K562 (cell line): Measurements from ENCODE around the gene ATXN3. TPM values are rescaled to one million over a fixed set of nuclear protein-coding genes. Genes with fewer than 3 reads are reported as not detected.

Source experiments
- ATAC-seq: fragments of 200-7000 bp; cut with Tn5 transposase; 3 replicates; pipeline ENCODE4 v1.9.1; 2020; ENCODE audit warnings: moderate library complexity
- BruUV-seq: library from RNA; stranded (reverse); fragments of 400-500 nt; replicated peaks from 2 replicates; lab custom pipeline; 2021; lab: Mats Ljungman, UMichigan
- CTCF ChIA-PET: fragments of 300-600 bp; formaldehyde crosslinking; extraction: SDS; loops from one replicate; lab custom pipeline; 2021; ENCODE audit warnings: low intra/inter-chr PET ratio; lab: Yijun Ruan, JAX
- POLR2A ChIA-PET: fragments of 300-600, 350-650 bp; sonication (Branson Sonifier 250); formaldehyde crosslinking; extraction: SDS; loops from one replicate; lab custom pipeline; 2021; ENCODE audit warnings: antibody characterized with exemption, inconsistent platforms; lab: Yijun Ruan, JAX
- DNase-seq, 4 experiments: peaks; one replicate each; pipeline versions ENCODE4 v3.0.0 to v3.0.0-alpha.2; 2011 to 2018; ENCODE audit warnings: low spot score in 3 of 4, mixed read lengths in 3 of 4; ENCODE audit errors: extremely low read depth in 1 of 4
- FAIRE-seq: peaks from 2 replicates; lab custom pipeline; 2011; peaks lifted over from hg19 to GRCh38; lab: Jason Lieb, UNC
- H2AFZ ChIP-seq: 2 replicates; pipeline ENCODE4 v1.6.0; 2011; ENCODE audit warnings: low read depth, low read length, control low read depth, inconsistent platforms
- H3K27ac ChIP-seq: fragments of 200-600 bp; 3 replicates; pipeline ENCODE4 v1.8.0; 2011; ENCODE audit warnings: low read depth, mild to moderate bottlenecking, control low read depth, inconsistent platforms, low read length, moderate library complexity, mixed read lengths; ENCODE audit errors: extremely low read depth
- H3K27me3 ChIP-seq, 2 experiments: fragments of 300-600 bp in 1 of 2; 2 replicates in 1 of 2; 3 replicates in 1 of 2; pipeline versions ENCODE4 v1.6.0 to v1.8.0; 2011; ENCODE audit warnings: inconsistent platforms in 2 of 2, low read length in 2 of 2, mild to moderate bottlenecking in 1 of 2, mixed read lengths in 1 of 2, moderate library complexity in 1 of 2; ENCODE audit not compliant: control insufficient read depth in 2 of 2, insufficient read depth in 2 of 2
- H3K36me3 ChIP-seq: fragments of 300-600 bp; 3 replicates; pipeline ENCODE4 v1.8.0; 2011; ENCODE audit warnings: mild to moderate bottlenecking, low read length, inconsistent platforms; ENCODE audit not compliant: control insufficient read depth, insufficient read depth
- H3K4me1 ChIP-seq, 2 experiments: fragments of 200-600 bp in 1 of 2; replicated peaks in 1 of 2; 2 replicates in 1 of 2; 3 replicates in 1 of 2; pipeline versions ENCODE4 v1.5.1 to v1.8.0; 2011; ENCODE audit warnings: inconsistent platforms in 2 of 2, low read length in 2 of 2, mild to moderate bottlenecking in 1 of 2, mixed read lengths in 1 of 2, moderate library complexity in 1 of 2; ENCODE audit not compliant: control insufficient read depth in 2 of 2, insufficient read depth in 2 of 2
- H3K4me2 ChIP-seq: 2 replicates; pipeline ENCODE4 v1.6.1; 2011; ENCODE audit warnings: low read length, control low read depth, inconsistent platforms, mixed read lengths; ENCODE audit not compliant: insufficient read depth
- H3K4me3 ChIP-seq: fragments of 200-600 bp; sonication (generic), shearing (Covaris generic); 2 replicates; pipeline ENCODE4 v1.5.1; 2016; ENCODE audit warnings: control low read depth, inconsistent platforms
- H3K79me2 ChIP-seq: fragments of 200-600 bp; 3 replicates; pipeline ENCODE4 v1.8.0; 2011; ENCODE audit warnings: low read length, inconsistent platforms; ENCODE audit not compliant: control insufficient read depth, insufficient read depth
- H3K9ac ChIP-seq, 2 experiments: 2 replicates each; pipeline versions ENCODE4 v1.6.0 to v1.6.1; 2011; ENCODE audit warnings: low read depth in 2 of 2, low read length in 2 of 2, control low read depth in 1 of 2, inconsistent platforms in 1 of 2, mild to moderate bottlenecking in 1 of 2, mixed read lengths in 1 of 2; ENCODE audit not compliant: insufficient read depth in 1 of 2
- H3K9me1 ChIP-seq: one replicate; pipeline ENCODE4 v1.6.0; 2011; ENCODE audit warnings: inconsistent platforms, mild to moderate bottlenecking, low read length, moderate library complexity; ENCODE audit not compliant: control insufficient read depth, insufficient read depth
- H3K9me3 ChIP-seq: replicated peaks from 2 replicates; pipeline ENCODE4 v1.5.1; 2011; ENCODE audit warnings: low read depth, low read length, inconsistent platforms; ENCODE audit not compliant: control insufficient read depth, insufficient read depth
- H4K20me1 ChIP-seq: replicated peaks from 2 replicates; pipeline ENCODE4 v1.6.1; 2011; ENCODE audit warnings: low read length, inconsistent platforms, mixed read lengths; ENCODE audit not compliant: control insufficient read depth, insufficient read depth
- ATF1 ChIP-seq, 2 experiments: fragments of 450-650 bp in 1 of 2; IDR thresholded peaks; 2 replicates each; pipeline ENCODE4 v1.6.1; 2016; ENCODE audit warnings: missing compliant biosample characterization in 1 of 2, missing genetic modification characterization in 1 of 2
- E2F6 ChIP-seq, 2 experiments: IDR thresholded peaks; 2 replicates each; pipeline ENCODE4 v1.6.1; 2011; ENCODE audit warnings: borderline replicate concordance in 1 of 2, control low read depth in 1 of 2, low read depth in 1 of 2, low read length in 1 of 2, mild to moderate bottlenecking in 1 of 2, mixed read lengths in 1 of 2, moderate library complexity in 1 of 2; ENCODE audit not compliant: insufficient read depth in 1 of 2, insufficient read length in 1 of 2, poor library complexity in 1 of 2, severe bottlenecking in 1 of 2; ENCODE audit errors: extremely low read depth in 1 of 2
- FOXJ3 ChIP-seq: sonication (generic); formaldehyde crosslinking; IDR thresholded peaks from 2 replicates; pipeline ENCODE4 v1.4.0; 2020; ENCODE audit warnings: mild to moderate bottlenecking, missing genetic modification reagents
- HNRNPK ChIP-seq: fragments of 200-400 bp; formaldehyde crosslinking; IDR thresholded peaks from one replicate; pipeline ENCODE4 v1.6.1; 2018; ENCODE audit warnings: mild to moderate bottlenecking, low read depth, low read length; ENCODE audit not compliant: poor library complexity, severe bottlenecking
- ILK ChIP-seq: fragments of 450-650 bp; IDR thresholded peaks from 2 replicates; pipeline ENCODE4 v1.6.1; 2016; ENCODE audit warnings: missing genetic modification characterization, low read depth, mild to moderate bottlenecking, missing compliant biosample characterization, moderate library complexity, borderline replicate concordance
- IRF1 ChIP-seq: sonication (generic); formaldehyde crosslinking; IDR thresholded peaks from 2 replicates; pipeline ENCODE4 v1.8.0; 2022; ENCODE audit warnings: missing genetic modification reagents, mild to moderate bottlenecking, borderline replicate concordance
- MYNN ChIP-seq, 2 experiments: sonication (generic); formaldehyde crosslinking in 1 of 2; IDR thresholded peaks; 2 replicates each; pipeline versions ENCODE4 v1.5.0 to v1.6.1; 2016 to 2020; ENCODE audit warnings: antibody characterized with exemption in 1 of 2, missing genetic modification reagents in 1 of 2
- NFATC3 ChIP-seq: fragments of 450-650 bp; IDR thresholded peaks from 2 replicates; pipeline ENCODE4 v1.6.1; 2017; ENCODE audit warnings: mild to moderate bottlenecking
- NONO ChIP-seq, 2 experiments: fragments of 200-400 bp in 1 of 2; fragments of 450-650 bp in 1 of 2; formaldehyde crosslinking in 1 of 2; IDR thresholded peaks; 2 replicates each; pipeline ENCODE4 v1.6.1; 2017; ENCODE audit warnings: low read depth in 2 of 2, mild to moderate bottlenecking in 2 of 2, moderate library complexity in 2 of 2, low read length in 1 of 2
- SMARCC2 ChIP-seq: fragments of 450-650 bp; IDR thresholded peaks from 2 replicates; pipeline ENCODE4 v1.6.1; 2017; ENCODE audit warnings: antibody characterized with exemption, moderate library complexity, mild to moderate bottlenecking, low read depth
- ZNF232 ChIP-seq: sonication (generic); formaldehyde crosslinking; IDR thresholded peaks from 2 replicates; pipeline ENCODE4 v1.8.0; 2022; ENCODE audit warnings: mild to moderate bottlenecking, missing genetic modification reagents
- WGBS: fragments of 100-300 bp; shearing (Covaris generic); methylation state at CpG from one replicate; pipeline ENCODE4 v1.1.6; 2016; ENCODE audit warnings: low coverage, mixed read lengths; ENCODE audit not compliant: insufficient coverage; ENCODE audit errors: missing lambda C conversion rate; 5-methylcytosine and 5-hydroxymethylcytosine counted together
- in situ Hi-C: fragments of 300-500 bp; cut with MboI; formaldehyde crosslinking; loops from 4 replicates; pipeline ENCODE4 v1.15.0; 2018; ENCODE audit warnings: inconsistent platforms, mixed read lengths
- intact Hi-C: fragments of 100-400 bp; cut with micrococcal nuclease; formaldehyde crosslinking; loops from 2 replicates; pipeline ENCODE4 v1.14.2; 2022
- polyA plus RNA-seq, 8 experiments: library from polyadenylated mRNA; depleted of rRNA in 4 of 8; stranded (reverse) in 5 of 8; unstranded in 3 of 8; fragments of >200 nt; fragmentation: Nextera tagmentation in 2 of 8; fragmentation: Illumina TruSeq in 1 of 8; extraction: Ambion mirVana in 2 of 8; extraction: Trizol in 1 of 8; gene quantifications; 2 replicates each; pipeline versions ENCODE4 v1.2.1 to v1.2.3, GENCODE V29; 2011 to 2014; ENCODE audit warnings: inconsistent platforms in 1 of 8, missing spikeins in 1 of 8
- total RNA-seq, 7 experiments: library from RNA; depleted of rRNA in 6 of 7; stranded (reverse); fragments of >200 nt in 6 of 7; fragmentation: Illumina TruSeq in 2 of 7; extraction: Trizol in 2 of 7; gene quantifications; 2 replicates each; pipeline versions ENCODE4 v1.2.1 to v1.2.3, GENCODE V29; 2011 to 2021; ENCODE audit warnings: low replicate concordance in 1 of 7

Gene ATXN3
- total and polyA plus RNA-seq, 9 of the 15 experiments (the other 6 are each of a cell fraction or from before 2014, with no cell fraction given) = 11.3 to 25.0 (median 14.6) TPM

DNA sequence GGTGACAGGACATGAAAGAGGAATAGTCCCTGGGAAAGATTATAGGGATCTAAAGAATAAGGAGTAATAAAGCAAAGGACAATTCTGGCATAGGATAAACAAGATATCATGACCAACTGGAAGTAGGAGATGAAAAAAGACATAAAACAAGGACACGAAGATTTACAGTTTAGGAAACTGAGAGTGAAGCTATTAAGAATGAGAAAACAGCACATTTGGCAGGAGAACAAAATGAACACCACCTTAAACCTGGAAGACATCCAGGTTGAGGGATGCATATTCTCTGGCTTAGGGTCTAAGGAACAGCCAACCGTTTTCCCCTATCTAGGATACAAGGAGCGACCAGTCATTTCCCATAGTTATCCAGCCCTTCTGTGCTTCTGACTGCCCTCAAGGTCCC lies 68.4 kb downstream of the ATXN3 start (continued):
- TF ChIP-seq NONO (IDR thresholded peaks at IDR 0.05; ENCODE audit: low read depth in 2 of 2, low read length in 1 of 2) (no peak), HNRNPK (no peak), SMARCC2 (no peak), ZNF232 (CRISPR knock-in tag) (no peak), ATF1 (CRISPR knock-in tag; IDR thresholded peaks at IDR 0.05) (no peak), ATF1 (tag; IDR thresholded peaks at IDR 0.05) (no peak), FOXJ3 (CRISPR knock-in tag) (no peak), ILK (tag) (no peak)

DNA sequence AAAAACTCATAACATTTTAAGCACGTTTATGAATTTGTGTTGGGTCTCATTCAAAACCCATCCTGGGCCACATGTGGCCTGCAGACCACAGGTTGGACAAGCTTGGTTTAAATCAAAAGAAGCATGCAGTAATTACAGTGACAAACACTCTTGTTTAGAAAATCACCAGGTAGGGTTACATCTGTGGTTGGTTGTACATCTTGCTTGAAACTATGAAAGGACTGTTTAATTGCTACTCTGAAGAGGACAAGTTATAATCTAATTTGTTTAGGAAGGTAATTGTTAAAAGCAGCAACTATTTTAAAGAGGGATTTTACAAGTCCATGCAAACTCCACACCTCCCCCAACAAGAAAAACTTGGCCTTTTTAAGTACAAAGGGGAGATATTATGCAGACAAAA lies 70.5 kb downstream of the ATXN3 start:
- FAIRE-seq (no peak), ATAC-seq (no peak), DNase-seq (no peak)
- Histone ChIP-seq H2AFZ (no peak overlapping the region), H3K27ac (no peak overlapping the region), H3K9me3 (0 out of 2 replicates have a peak, but pooled peaks cover 2% of the 10 kb centered on the region), H3K9ac (no peak overlapping the region), H3K4me2 (no peak overlapping the region), H3K36me3 (peaks cover 15% of the 10 kb centered on the region; the same call in 1 of the 3 replicates), H3K4me3 (no peak overlapping the region), H4K20me1 (peaks cover 4% of the 10 kb centered on the region; the same call in 1 of the 2 replicates), H3K9me1 (no peaks in the 10 kb centered on the region), H3K4me1 (peaks cover 0 to 5% of the 10 kb centered on the region in 2 experiments; a peak in 2 of 5 replicates), H3K79me2 (peaks cover 60% of the 10 kb centered on the region), H3K27me3 (no peaks in the 10 kb centered on the region)
- in situ Hi-C loops (no loop called here), intact Hi-C loops (no loop called here)
- WGBS = 57% methylated on average over 1 of the region's 1 CpG
- BruUV-seq = no TSS peak
- ChIA-PET POLR2A (no interaction called here), CTCF (no interaction called here)
- TF ChIP-seq NFATC3 (no peak), IRF1 (no peak), MYNN (IDR thresholded peaks at IDR 0.05) (no peak), MYNN (CRISPR knock-in tag; IDR thresholded peaks at IDR 0.05) (no peak), E2F6 (IDR thresholded peaks at IDR 0.05; ENCODE audit: borderline replicate concordance in 1 of 2, extremely low read depth in 1 of 2, insufficient read depth in 1 of 2, insufficient read length in 1 of 2, low read depth in 1 of 2, low read length in 1 of 2, poor library complexity in 1 of 2, severe bottlenecking in 1 of 2) (no peak)
